Measurements from ENCODE around the gene OAS1.

DNA sequence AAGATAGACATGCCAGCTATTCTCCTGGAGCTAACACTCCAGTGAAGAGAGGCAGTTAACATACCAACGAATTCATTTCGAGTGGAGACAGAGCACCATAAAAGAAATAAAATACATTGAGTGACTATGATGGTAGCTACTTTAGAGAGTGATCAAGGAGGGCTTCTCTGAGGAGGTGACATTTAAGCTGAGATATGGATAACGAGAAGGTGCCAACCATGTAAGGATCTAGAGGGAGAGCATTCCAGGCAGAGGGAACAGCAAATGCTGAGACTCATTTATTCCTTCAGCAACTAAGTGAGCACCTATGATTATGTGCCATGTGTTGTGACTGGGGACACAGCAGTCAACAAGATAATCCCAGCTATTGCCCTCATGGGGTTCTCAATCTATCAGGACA is 28.3 kb upstream of the OAS1 start:
- TF ChIP-seq, protein P1, sequence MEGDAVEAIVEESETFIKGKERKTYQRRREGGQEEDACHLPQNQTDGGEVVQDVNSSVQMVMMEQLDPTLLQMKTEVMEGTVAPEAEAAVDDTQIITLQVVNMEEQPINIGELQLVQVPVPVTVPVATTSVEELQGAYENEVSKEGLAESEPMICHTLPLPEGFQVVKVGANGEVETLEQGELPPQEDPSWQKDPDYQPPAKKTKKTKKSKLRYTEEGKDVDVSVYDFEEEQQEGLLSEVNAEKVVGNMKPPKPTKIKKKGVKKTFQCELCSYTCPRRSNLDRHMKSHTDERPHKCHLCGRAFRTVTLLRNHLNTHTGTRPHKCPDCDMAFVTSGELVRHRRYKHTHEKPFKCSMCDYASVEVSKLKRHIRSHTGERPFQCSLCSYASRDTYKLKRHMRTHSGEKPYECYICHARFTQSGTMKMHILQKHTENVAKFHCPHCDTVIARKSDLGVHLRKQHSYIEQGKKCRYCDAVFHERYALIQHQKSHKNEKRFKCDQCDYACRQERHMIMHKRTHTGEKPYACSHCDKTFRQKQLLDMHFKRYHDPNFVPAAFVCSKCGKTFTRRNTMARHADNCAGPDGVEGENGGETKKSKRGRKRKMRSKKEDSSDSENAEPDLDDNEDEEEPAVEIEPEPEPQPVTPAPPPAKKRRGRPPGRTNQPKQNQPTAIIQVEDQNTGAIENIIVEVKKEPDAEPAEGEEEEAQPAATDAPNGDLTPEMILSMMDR (IDR thresholded peaks at IDR 0.05) = no peak
- no peak for TF ChIP-seq ZFX (IDR thresholded peaks at IDR 0.05; ENCODE audit: borderline replicate concordance)

Data from 22Rv1 (cell line).